Thyroid gland (tissue), 4 donors: ENCODE data around the gene XG.

Source experiments
- POLR2A ChIP-seq, 2 donors: fragments of 450-650 bp; IDR thresholded peaks; one replicate each; pipeline ENCODE4 v1.6.1; 2017; ENCODE audit warnings: antibody characterized with exemption in 2 of 2, mild to moderate bottlenecking in 2 of 2, moderate library complexity in 1 of 2
- TF ChIP-seq, protein P1 (sequence below), 6 experiments: fragments of 200-600 bp in 3 of 6; fragments of 450-650 bp in 3 of 6; sonication (generic) in 3 of 6; IDR thresholded peaks; one replicate each; pipeline ENCODE4 v1.5.1; 2016 to 2019; ENCODE audit warnings: antibody characterized with exemption in 6 of 6, mild to moderate bottlenecking in 2 of 6, inconsistent platforms in 1 of 6, moderate library complexity in 1 of 6

DNA sequence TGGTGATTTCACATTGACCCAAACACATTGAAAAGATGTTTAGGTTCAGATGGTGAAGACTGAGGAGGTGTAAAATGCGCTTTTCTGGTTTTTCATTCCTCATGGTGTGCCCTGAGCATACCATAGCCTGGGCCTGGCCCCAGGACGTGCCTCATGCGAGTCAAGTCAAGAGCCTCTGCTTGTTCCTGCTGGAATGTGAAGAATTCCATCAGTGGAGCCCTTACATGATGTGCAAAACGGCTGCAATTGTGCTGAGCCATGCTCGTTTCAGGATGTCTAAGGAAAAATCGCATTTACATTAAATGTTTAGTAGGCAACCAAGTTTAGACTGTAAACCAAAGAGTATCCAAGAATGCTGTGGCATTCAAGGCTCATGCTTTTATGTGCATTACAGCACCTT, 111.8 kb downstream of the XG start:
- TF ChIP-seq, protein P1, sequence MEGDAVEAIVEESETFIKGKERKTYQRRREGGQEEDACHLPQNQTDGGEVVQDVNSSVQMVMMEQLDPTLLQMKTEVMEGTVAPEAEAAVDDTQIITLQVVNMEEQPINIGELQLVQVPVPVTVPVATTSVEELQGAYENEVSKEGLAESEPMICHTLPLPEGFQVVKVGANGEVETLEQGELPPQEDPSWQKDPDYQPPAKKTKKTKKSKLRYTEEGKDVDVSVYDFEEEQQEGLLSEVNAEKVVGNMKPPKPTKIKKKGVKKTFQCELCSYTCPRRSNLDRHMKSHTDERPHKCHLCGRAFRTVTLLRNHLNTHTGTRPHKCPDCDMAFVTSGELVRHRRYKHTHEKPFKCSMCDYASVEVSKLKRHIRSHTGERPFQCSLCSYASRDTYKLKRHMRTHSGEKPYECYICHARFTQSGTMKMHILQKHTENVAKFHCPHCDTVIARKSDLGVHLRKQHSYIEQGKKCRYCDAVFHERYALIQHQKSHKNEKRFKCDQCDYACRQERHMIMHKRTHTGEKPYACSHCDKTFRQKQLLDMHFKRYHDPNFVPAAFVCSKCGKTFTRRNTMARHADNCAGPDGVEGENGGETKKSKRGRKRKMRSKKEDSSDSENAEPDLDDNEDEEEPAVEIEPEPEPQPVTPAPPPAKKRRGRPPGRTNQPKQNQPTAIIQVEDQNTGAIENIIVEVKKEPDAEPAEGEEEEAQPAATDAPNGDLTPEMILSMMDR (IDR thresholded peaks at IDR 0.05), result no peak
- TF ChIP-seq POLR2A (IDR thresholded peaks at IDR 0.05), result no peak
